ENCODE data around the gene TLE2. TPM values are rescaled to one million over a fixed set of nuclear protein-coding genes. Genes with fewer than 3 reads are reported as not detected.

Gene TLE2
- total RNA-seq: 10 to 100 TPM; 20.9 to 23.1 TPM
- 1 to 10 TPM; 5.5 to 7.0 TPM for polyA plus RNA-seq

DNA sequence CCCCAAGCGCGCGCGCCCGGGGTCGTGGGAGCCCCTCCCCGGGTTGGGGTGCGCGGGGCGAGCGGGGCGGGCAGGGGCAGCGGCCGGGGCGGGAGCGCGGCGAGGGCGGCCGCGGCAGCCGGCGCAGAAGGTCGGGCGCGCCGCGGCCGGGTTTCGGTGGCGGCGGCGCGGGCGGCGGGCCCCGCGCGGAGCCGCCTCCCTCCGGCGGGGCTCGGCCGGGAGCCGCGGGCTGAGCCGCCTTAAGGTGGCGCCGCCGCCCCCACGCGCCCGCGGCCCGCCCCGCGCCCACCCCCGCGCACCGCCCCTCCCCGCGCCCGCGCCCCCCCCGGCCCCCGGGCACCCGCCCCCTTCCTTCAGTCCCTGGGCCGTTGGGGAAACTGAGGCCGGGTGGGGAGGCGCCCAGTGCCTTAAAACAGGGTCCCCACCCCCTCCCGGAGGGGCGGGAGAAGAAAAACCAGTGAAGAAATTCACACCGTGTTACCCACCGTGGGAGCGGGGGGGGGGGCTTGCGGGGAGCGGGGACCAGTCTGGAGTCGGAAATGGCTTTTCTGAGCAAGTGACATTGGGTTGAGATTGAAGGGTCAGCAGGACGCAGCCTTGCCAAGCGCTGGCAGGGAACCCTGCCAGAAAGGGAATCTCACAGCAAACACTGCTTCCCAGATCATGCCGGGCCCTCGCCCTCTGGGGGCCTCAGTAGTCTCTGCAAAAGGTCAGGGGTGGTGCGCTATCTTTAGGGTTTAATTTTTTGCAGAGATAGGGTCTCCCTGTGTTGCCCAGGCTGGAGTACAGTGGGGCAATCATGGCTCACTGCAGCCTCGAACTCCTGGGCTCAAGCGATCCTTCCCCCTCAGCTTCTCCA lies at the start of gene TLE2:
TLE2 (minus strand) TSS at position 216 of the 859 bp plus-strand sequence. CDS start 376 bp downstream, outside the sequence.
- H3K4me1 ChIP-seq (ENCODE audit: insufficient read depth, low read length): peaks cover 24% of the 10 kb centered on the region
- peak within 1 kb of the TSS in 1 of 2 donors; percentile 41 for H3K4me3 ChIP-seq (ENCODE audit: low read length in 2 of 2)
- no peaks in the 10 kb centered on the region for H3K36me3 ChIP-seq (ENCODE audit: insufficient read depth, low read length)
- Mint-ChIP-seq H3K9me3 (no peaks in the 10 kb centered on the region), H3K27ac (peak within 1 kb of the TSS in 6 of 7 donors; percentile 30 to 85 (median 36)), H3K36me3 (no peaks in the 10 kb centered on the region), H3K27me3 (no peaks in the 10 kb centered on the region), H3K4me3 (peak within 1 kb of the TSS; percentile 72 to 85 (median 80)), H3K4me1 (peaks cover 9 to 38% (median 25%) of the 10 kb centered on the region in 4 donors)
- POLR2A ChIA-PET (ENCODE audit: partially characterized antibody): interaction anchor here (1.0 to 2.4 kb wide), 4 partner anchors 13 to 450 kb away, joined by 3 to 12 read pairs (median 5); no protein-coding TSS in a partner anchor
- H3K27me3 ChIP-seq (ENCODE audit: insufficient read depth, low read length): no peaks in the 10 kb centered on the region
- no peaks in the 10 kb centered on the region for H3K9me3 ChIP-seq (ENCODE audit: control insufficient read depth in 1 of 2, low read length in 2 of 2)
- intact Hi-C loops (cut with micrococcal nuclease): no loop called here
- CTCF ChIA-PET (ENCODE audit: partially characterized antibody): no interaction called here
- peak in 2 of 5 donors; percentile 20 to 35 for DNase-seq
- H3K27ac ChIP-seq (ENCODE audit: low read depth, low read length): no peak within 1 kb of the TSS

DNA sequence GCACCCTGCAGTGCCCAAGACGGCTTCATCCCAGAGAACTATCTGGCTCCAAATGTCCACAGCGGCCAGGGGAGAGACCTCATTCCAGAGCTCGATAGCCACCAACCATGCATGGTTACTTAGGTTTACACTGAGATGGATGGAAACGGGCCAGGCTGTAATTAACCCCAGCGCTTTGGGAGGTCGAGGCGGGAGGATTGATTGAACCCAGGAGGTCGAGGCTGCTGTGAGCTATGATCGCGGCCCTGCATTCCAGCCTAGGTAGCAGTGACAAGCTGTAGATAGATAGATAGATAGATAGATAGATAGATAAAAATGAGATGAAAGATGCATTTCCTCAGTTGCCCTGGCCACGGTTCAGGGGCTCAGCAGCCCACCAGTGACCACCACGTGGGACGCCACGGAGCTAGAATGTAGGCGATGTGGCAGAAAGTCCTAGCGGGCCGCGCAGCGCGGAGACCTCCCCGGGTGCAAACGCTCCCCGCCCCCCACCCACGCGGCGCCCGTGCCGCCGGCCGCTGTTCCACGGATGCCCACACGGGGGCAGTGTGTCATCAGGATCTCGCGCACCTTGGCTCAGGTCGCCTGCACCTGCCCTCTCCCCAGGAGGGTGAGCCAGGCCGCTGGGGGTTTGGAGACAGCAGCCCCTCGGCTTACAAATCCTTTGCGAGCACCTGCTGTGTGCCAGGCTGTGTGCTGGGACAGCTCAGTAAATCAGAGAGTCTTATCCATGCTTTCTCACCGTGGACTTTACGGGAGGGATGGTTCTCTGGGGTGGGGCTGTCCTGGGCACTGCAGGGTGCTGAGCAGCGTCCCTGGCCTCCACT lies 46.7 kb upstream of the TLE2 start:
- H3K9me3 ChIP-seq (ENCODE audit: control insufficient read depth in 1 of 2, low read length in 2 of 2): no peaks in the 10 kb centered on the region
- Mint-ChIP-seq H3K9me3 (no peaks in the 10 kb centered on the region), H3K36me3 (no peaks in the 10 kb centered on the region), H3K27ac (peak overlapping the region in 2 of 7 donors; percentile 43 to 68), H3K4me1 (peaks cover 0 to 10% (median 3%) of the 10 kb centered on the region in 4 donors), H3K4me3 (peak overlapping the region in 2 of 8 donors; percentile 41 to 58), H3K27me3 (no peaks in the 10 kb centered on the region)
- H3K36me3 ChIP-seq (ENCODE audit: insufficient read depth, low read length): no peaks in the 10 kb centered on the region
- CTCF ChIA-PET (ENCODE audit: partially characterized antibody): interaction anchor here (0.8 to 4.7 kb wide), 35 partner anchors 8 to 132 kb away, joined by 3 to 111 read pairs (median 5); no protein-coding TSS in a partner anchor
- peak; percentile 65 to 76 (median 66) for DNase-seq
- peaks cover 7% of the 10 kb centered on the region for H3K4me1 ChIP-seq (ENCODE audit: insufficient read depth, low read length)
- H3K4me3 ChIP-seq (ENCODE audit: low read length in 2 of 2): no peak overlapping the region
- POLR2A ChIA-PET (ENCODE audit: partially characterized antibody): interaction anchor here (1.3 to 2.1 kb wide), 4 partner anchors 9 to 49 kb away, joined by 3 to 10 read pairs (median 6); partner anchors contain the start of gene TLE5
- no peak overlapping the region for H3K27ac ChIP-seq (ENCODE audit: low read depth, low read length)
- intact Hi-C loops (cut with micrococcal nuclease): loop anchor here (1.0 kb wide), 4 partner anchors 28 to 114 kb away; no protein-coding TSS in a partner anchor
- no peaks in the 10 kb centered on the region for H3K27me3 ChIP-seq (ENCODE audit: insufficient read depth, low read length)

DNA sequence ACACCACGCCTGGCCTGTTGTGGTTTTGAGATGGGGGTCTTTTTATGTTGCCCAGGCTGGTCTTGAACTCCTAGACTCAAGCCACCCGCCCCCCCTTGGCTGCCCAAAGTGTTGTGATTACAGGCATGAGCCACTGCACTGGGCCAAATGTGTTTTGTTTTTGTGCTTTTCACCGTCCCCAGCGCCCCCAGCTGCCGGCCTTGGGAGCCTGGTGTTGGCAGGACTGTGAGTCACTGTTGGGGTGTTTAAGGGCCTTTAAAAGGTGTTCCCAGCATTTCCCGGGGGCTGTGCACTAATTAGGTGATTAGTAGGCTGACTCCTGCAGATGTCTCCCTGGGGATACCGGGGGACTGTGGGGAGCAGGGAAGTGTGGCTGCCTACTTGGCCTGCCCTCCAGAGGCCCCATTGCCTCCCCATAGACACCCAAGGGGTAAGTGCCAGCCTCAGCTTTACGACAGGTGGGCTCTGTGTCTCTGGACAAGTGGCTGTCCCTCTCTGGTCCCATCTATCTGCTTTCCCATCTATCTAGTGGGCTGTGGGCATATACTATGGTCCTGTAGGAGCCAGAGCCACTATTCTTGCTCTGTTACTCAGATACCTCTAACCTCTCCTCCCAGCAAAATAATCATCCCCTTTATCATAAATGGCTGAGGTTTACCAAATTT lies 45.0 kb upstream of the TLE2 start:
- H3K27me3 ChIP-seq (ENCODE audit: insufficient read depth, low read length): no peaks in the 10 kb centered on the region
- no peak for DNase-seq
- Mint-ChIP-seq H3K27ac (no peak overlapping the region), H3K4me3 (no peak overlapping the region), H3K27me3 (no peaks in the 10 kb centered on the region), H3K4me1 (peaks cover 0 to 10% (median 5%) of the 10 kb centered on the region in 4 donors), H3K36me3 (no peaks in the 10 kb centered on the region), H3K9me3 (no peaks in the 10 kb centered on the region)
- ChIA-PET CTCF (ENCODE audit: partially characterized antibody) (interaction anchor here (1.1 to 4.7 kb wide), 4 partner anchors 32 to 119 kb away, joined by 3 to 111 read pairs (median 6); no protein-coding TSS in a partner anchor), POLR2A (ENCODE audit: partially characterized antibody) (no interaction called here)
- H3K27ac ChIP-seq (ENCODE audit: low read depth, low read length): no peak overlapping the region
- no peaks in the 10 kb centered on the region for H3K36me3 ChIP-seq (ENCODE audit: insufficient read depth, low read length)
- H3K4me1 ChIP-seq (ENCODE audit: insufficient read depth, low read length): peaks cover 7% of the 10 kb centered on the region
- H3K9me3 ChIP-seq (ENCODE audit: control insufficient read depth in 1 of 2, low read length in 2 of 2): no peaks in the 10 kb centered on the region
- intact Hi-C loops (cut with micrococcal nuclease): no loop called here
- H3K4me3 ChIP-seq (ENCODE audit: low read length in 2 of 2): no peak overlapping the region

DNA sequence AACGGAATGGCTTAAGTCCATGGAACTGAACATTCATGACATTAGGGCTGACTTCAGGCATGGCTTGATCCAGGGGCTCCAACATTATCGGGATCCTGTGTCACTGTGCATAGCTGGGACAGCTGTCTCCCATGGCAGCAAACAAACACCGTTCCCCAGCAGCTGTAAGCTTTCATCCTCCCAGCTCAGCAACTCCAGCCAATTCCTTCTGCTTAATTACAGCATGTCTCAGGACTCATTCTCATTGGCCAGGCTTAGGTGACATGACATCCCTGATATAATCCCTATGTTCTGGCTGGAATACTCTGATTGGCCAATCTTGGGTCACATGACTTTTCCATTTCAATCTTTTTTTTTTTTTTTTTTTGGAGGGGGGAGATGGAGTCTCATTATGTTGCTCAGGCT lies 44.1 kb upstream of the TLE2 start:
- H3K9me3 Mint-ChIP-seq: no peaks in the 10 kb centered on the region
- POLR2A ChIA-PET (ENCODE audit: partially characterized antibody): no interaction called here
- H3K36me3 Mint-ChIP-seq: no peaks in the 10 kb centered on the region
- no peaks in the 10 kb centered on the region for H3K27me3 ChIP-seq (ENCODE audit: insufficient read depth, low read length)
- H3K4me3 ChIP-seq (ENCODE audit: low read length in 2 of 2): no peak overlapping the region
- CTCF ChIA-PET (ENCODE audit: partially characterized antibody): interaction anchor here (0.9 to 1.6 kb wide), 3 partner anchors 30 to 34 kb away, joined by 6 to 7 read pairs (median 7); no protein-coding TSS in a partner anchor
- H3K27ac ChIP-seq (ENCODE audit: low read depth, low read length): no peak overlapping the region
- intact Hi-C loops (cut with micrococcal nuclease): no loop called here
- no peaks in the 10 kb centered on the region for H3K9me3 ChIP-seq (ENCODE audit: control insufficient read depth in 1 of 2, low read length in 2 of 2)
- no peaks in the 10 kb centered on the region for H3K27me3 Mint-ChIP-seq
- peaks cover 7% of the 10 kb centered on the region for H3K4me1 ChIP-seq (ENCODE audit: insufficient read depth, low read length)
- no peak for DNase-seq
- H3K36me3 ChIP-seq (ENCODE audit: insufficient read depth, low read length): no peaks in the 10 kb centered on the region
- H3K4me1 Mint-ChIP-seq: peaks cover 0 to 10% (median 5%) of the 10 kb centered on the region in 4 donors
- H3K27ac Mint-ChIP-seq: no peak overlapping the region
- no peak overlapping the region for H3K4me3 Mint-ChIP-seq

DNA sequence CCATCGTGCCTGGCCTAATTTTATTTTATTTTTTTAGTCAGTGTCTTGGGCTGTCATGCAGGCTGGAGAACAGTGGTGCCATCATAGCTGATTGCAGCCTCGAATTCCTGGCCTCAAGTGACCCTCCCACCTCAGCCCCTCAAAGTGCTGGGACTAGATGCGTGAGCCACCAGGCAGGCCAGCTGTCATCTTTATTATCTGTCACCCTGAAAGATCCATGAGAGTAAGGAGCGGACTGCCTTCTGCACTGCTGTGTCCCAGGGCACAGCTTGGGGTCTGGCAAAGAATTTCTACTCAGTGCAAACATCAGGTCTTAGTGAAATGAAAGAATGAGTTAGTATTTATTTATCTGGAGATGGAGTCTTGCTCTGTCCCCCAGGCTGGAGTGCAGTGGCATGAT lies 42.7 kb upstream of the TLE2 start:
- H3K27me3 Mint-ChIP-seq: no peaks in the 10 kb centered on the region
- CTCF ChIA-PET (ENCODE audit: partially characterized antibody): interaction anchor here (0.8 to 1.6 kb wide), 3 partner anchors 14 to 55 kb away, joined by 3 to 7 read pairs (median 3); no protein-coding TSS in a partner anchor
- Histone ChIP-seq H3K4me1 (ENCODE audit: insufficient read depth, low read length) (peaks cover 7% of the 10 kb centered on the region), H3K27me3 (ENCODE audit: insufficient read depth, low read length) (no peaks in the 10 kb centered on the region), H3K27ac (ENCODE audit: low read depth, low read length) (no peak overlapping the region), H3K36me3 (ENCODE audit: insufficient read depth, low read length) (no peaks in the 10 kb centered on the region), H3K9me3 (ENCODE audit: control insufficient read depth in 1 of 2, low read length in 2 of 2) (no peaks in the 10 kb centered on the region), H3K4me3 (ENCODE audit: low read length in 2 of 2) (no peak overlapping the region)
- intact Hi-C loops (cut with micrococcal nuclease): no loop called here
- no peaks in the 10 kb centered on the region for H3K36me3 Mint-ChIP-seq
- no peak for DNase-seq
- POLR2A ChIA-PET (ENCODE audit: partially characterized antibody): no interaction called here
- H3K4me3 Mint-ChIP-seq: no peak overlapping the region
- H3K9me3 Mint-ChIP-seq: no peaks in the 10 kb centered on the region
- peaks cover 0 to 10% (median 5%) of the 10 kb centered on the region in 4 donors for H3K4me1 Mint-ChIP-seq
- H3K27ac Mint-ChIP-seq: peak overlapping the region in 1 of 7 donors; percentile 37

DNA sequence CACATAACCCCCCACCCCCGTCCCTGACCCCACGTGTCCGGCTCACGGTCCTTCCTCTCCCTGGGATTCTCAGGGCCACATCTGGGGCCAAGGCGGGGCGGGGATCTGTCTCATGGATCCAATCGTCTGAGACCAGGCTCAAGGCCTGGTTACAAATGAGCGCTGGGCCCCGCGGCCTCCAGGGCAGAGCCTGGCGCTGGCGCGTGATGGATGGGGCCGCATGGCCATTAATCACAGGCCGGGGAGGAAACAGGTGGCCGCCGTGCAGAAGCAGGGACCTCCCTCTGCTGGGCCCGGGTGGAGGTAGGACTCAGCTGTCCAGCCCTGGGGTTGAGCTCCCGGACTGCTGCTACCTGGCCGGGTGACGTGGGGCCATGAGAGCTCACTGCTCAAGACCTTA lies 39.0 kb upstream of the TLE2 start:
- H3K4me1 ChIP-seq (ENCODE audit: insufficient read depth, low read length): peaks cover 16% of the 10 kb centered on the region
- no peaks in the 10 kb centered on the region for H3K9me3 Mint-ChIP-seq

More for the DNA sequence above, 39.0 kb upstream of the TLE2 start:
- Mint-ChIP-seq H3K4me3 (no peak overlapping the region), H3K27me3 (no peaks in the 10 kb centered on the region), H3K36me3 (no peaks in the 10 kb centered on the region), H3K4me1 (peaks cover 4 to 12% (median 8%) of the 10 kb centered on the region in 4 donors), H3K27ac (peak overlapping the region in 1 of 7 donors; percentile 60)
- Histone ChIP-seq H3K4me3 (ENCODE audit: low read length in 2 of 2) (no peak overlapping the region), H3K27me3 (ENCODE audit: insufficient read depth, low read length) (no peaks in the 10 kb centered on the region), H3K36me3 (ENCODE audit: insufficient read depth, low read length) (no peaks in the 10 kb centered on the region), H3K27ac (ENCODE audit: low read depth, low read length) (no peak overlapping the region), H3K9me3 (ENCODE audit: control insufficient read depth in 1 of 2, low read length in 2 of 2) (no peaks in the 10 kb centered on the region)
- intact Hi-C loops (cut with micrococcal nuclease): no loop called here
- ChIA-PET CTCF (ENCODE audit: partially characterized antibody) (interaction anchor here (1.2 to 1.6 kb wide), 3 partner anchors 9 to 110 kb away, joined by 4 to 5 read pairs (median 4); no protein-coding TSS in a partner anchor), POLR2A (ENCODE audit: partially characterized antibody) (interaction anchor here (1.6 kb wide), 1 partner anchor 16 kb away, joined by 3 read pairs; no protein-coding TSS in a partner anchor)
- no peak for DNase-seq
